ENCODE measurements around the gene GTF2F1.
"Not testable (repeated sequence)": the region's sequence is repeated elsewhere in the genome, so short reads cannot be mapped to it uniquely, and the experiment has no call there.

Gene GTF2F1

GRCh38 chr19:6352381-6353165 is 40.4 kb downstream of the GTF2F1 start:
- Histone ChIP-seq H3K27me3 (ENCODE audit: insufficient read depth, poor library complexity, severe bottlenecking) (no peaks in the 10 kb centered on the region), H3K27ac (replicated peaks) (no peak overlapping the region), H3K4me3 (replicated peaks; ENCODE audit: insufficient read depth, low read length) (no peak overlapping the region)
- DNase-seq (ENCODE audit: low read depth in 1 of 2, low spot score in 1 of 2) = no peak
- no peak for TF ChIP-seq REST (IDR thresholded peaks at IDR 0.05; ENCODE audit: insufficient replicate concordance, low read depth)
- no peak for TF ChIP-seq GABPA (IDR thresholded peaks at IDR 0.05; ENCODE audit: low read depth)

- H3K4me3 ChIP-seq (replicated peaks; ENCODE audit: insufficient read depth, low read length) = no peak overlapping the region
- no peak overlapping the region for H3K27ac ChIP-seq (replicated peaks)
These were observed 42.3 kb downstream of the GTF2F1 start for GRCh38 chr19:6350688-6351087.

GRCh38 chr19:6349271-6349670 is 43.7 kb downstream of the GTF2F1 start:
- DNase-seq (ENCODE audit: low read depth in 1 of 2, low spot score in 1 of 2) = not testable (repeated sequence)

More at GRCh38 chr19:6350688-6351087, 42.3 kb downstream of the GTF2F1 start:
- TF ChIP-seq POLR2AphosphoS5 (IDR thresholded peaks at IDR 0.05; ENCODE audit: low read depth) (no peak), GABPA (IDR thresholded peaks at IDR 0.05; ENCODE audit: low read depth) (no peak), SPI1 (IDR thresholded peaks at IDR 0.05; ENCODE audit: borderline replicate concordance, low read depth) (no peak; the same call in 1 of the 2 replicates), CTCF (IDR thresholded peaks at IDR 0.05; ENCODE audit: insufficient read depth, low read length) (no peak), REST (IDR thresholded peaks at IDR 0.05; ENCODE audit: insufficient replicate concordance, low read depth) (no peak)
- no peaks in the 10 kb centered on the region for H3K27me3 ChIP-seq (ENCODE audit: insufficient read depth, poor library complexity, severe bottlenecking)
- DNase-seq (ENCODE audit: low read depth in 1 of 2, low spot score in 1 of 2) = no peak

GRCh38 chr19:6343462-6343861 is 49.5 kb downstream of the GTF2F1 start:
- Histone ChIP-seq H3K27me3 (ENCODE audit: insufficient read depth, poor library complexity, severe bottlenecking) (no peaks in the 10 kb centered on the region), H3K4me3 (replicated peaks; ENCODE audit: insufficient read depth, low read length) (no peak overlapping the region), H3K27ac (replicated peaks) (no peak overlapping the region)
- TF ChIP-seq REST (IDR thresholded peaks at IDR 0.05; ENCODE audit: insufficient replicate concordance, low read depth) = no peak
- TF ChIP-seq SPI1 (IDR thresholded peaks at IDR 0.05; ENCODE audit: borderline replicate concordance, low read depth) = no peak
- TF ChIP-seq CTCF (IDR thresholded peaks at IDR 0.05; ENCODE audit: insufficient read depth, low read length) = no peak
- no peak for TF ChIP-seq POLR2AphosphoS5 (IDR thresholded peaks at IDR 0.05; ENCODE audit: low read depth)
- TF ChIP-seq GABPA (IDR thresholded peaks at IDR 0.05; ENCODE audit: low read depth) = no peak
- no peak for DNase-seq (ENCODE audit: low read depth in 1 of 2, low spot score in 1 of 2)

More at GRCh38 chr19:6349271-6349670, 43.7 kb downstream of the GTF2F1 start:
- H3K4me3 ChIP-seq (replicated peaks; ENCODE audit: insufficient read depth, low read length); H3K27me3 ChIP-seq (ENCODE audit: insufficient read depth, poor library complexity, severe bottlenecking); H3K27ac ChIP-seq (replicated peaks): not testable (repeated sequence)
